Small intestine (tissue), 7 donors: ENCODE measurements around the gene SCGB1D4. TPM values are rescaled to one million over a fixed set of nuclear protein-coding genes. Genes with fewer than 3 reads are reported as not detected.

ENCODE experiments used
- DNase-seq, 2 donors: peaks; one replicate each; pipeline versions ENCODE4 v3.0.0 to v3.0.0-alpha.2; 2013
- FAIRE-seq: peaks from 2 replicates; lab custom pipeline; 2012; peaks lifted over from hg19 to GRCh38; lab: Jason Lieb, UNC
- H3K27ac ChIP-seq, 3 donors: one replicate each; pipeline ENCODE4 v1.5.1; 2013; ENCODE audit warnings: low read length in 2 of 3, mild to moderate bottlenecking in 2 of 3, control low read depth in 1 of 3, inconsistent platforms in 1 of 3, low read depth in 1 of 3, moderate library complexity in 1 of 3
- H3K27me3 ChIP-seq, 3 donors: one replicate each; pipeline ENCODE4 v1.6.1; 2013; ENCODE audit warnings: low read length in 3 of 3, inconsistent platforms in 1 of 3; ENCODE audit not compliant: control insufficient read depth in 3 of 3, insufficient read depth in 3 of 3
- H3K36me3 ChIP-seq, 3 donors: one replicate each; pipeline ENCODE4 v1.6.1; 2013; ENCODE audit warnings: low read length in 3 of 3, inconsistent platforms in 1 of 3, low read depth in 1 of 3, mild to moderate bottlenecking in 1 of 3, moderate library complexity in 1 of 3; ENCODE audit not compliant: control insufficient read depth in 3 of 3, insufficient read depth in 2 of 3
- H3K4me1 ChIP-seq, 3 donors: one replicate each; pipeline ENCODE4 v1.6.1; 2013; ENCODE audit warnings: low read length in 2 of 3, inconsistent platforms in 1 of 3, low read depth in 1 of 3, mild to moderate bottlenecking in 1 of 3, moderate library complexity in 1 of 3; ENCODE audit not compliant: control insufficient read depth in 3 of 3, insufficient read depth in 2 of 3
- H3K4me3 ChIP-seq, 3 donors: one replicate each; pipeline ENCODE4 v1.5.1; 2013; ENCODE audit warnings: low read length in 3 of 3, control low read depth in 1 of 3, inconsistent platforms in 1 of 3, low read depth in 1 of 3, mild to moderate bottlenecking in 1 of 3, moderate library complexity in 1 of 3
- H3K9me3 ChIP-seq, 2 donors: one replicate each; pipeline ENCODE4 v1.6.1; 2013; ENCODE audit warnings: low read depth in 1 of 2, low read length in 1 of 2; ENCODE audit not compliant: control insufficient read depth in 2 of 2, insufficient read depth in 1 of 2
- WGBS, 3 donors: extraction: QIAGEN DNeasy Blood & Tissue Kit; methylation state at CpG; one replicate each; pipeline ENCODE4 v1.1.7; 2013; 5-methylcytosine and 5-hydroxymethylcytosine counted together
- polyA plus RNA-seq, 4 donors: library from polyadenylated mRNA; stranded (reverse) in 3 of 4; unstranded in 1 of 4; fragments of 200-250 nt in 3 of 4; fragments of 120-200 nt in 1 of 4; gene quantifications; one replicate each; pipeline versions ENCODE4 v1.2.1 to v1.2.3, GENCODE V29; 2013
- donor health status: healthy with polysubstance abuse.
- donor health status: control.
- donor health status: control.
- donor health status: Bipolar disorder and iron deficiency.
- donor health status: healthy.

Gene SCGB1D4
- polyA plus RNA-seq, 4 donors = not detected

- no peaks in the 10 kb centered on the region for H3K36me3 ChIP-seq
- FAIRE-seq (no peak), DNase-seq (no peak)
- no peaks in the 10 kb centered on the region for H3K4me1 ChIP-seq
- no peaks in the 10 kb centered on the region for H3K9me3 ChIP-seq
- H3K27ac ChIP-seq = no peak overlapping the region
- 71 to 84% (median 76%) methylated on average over 1 of the region's 1 CpG for WGBS, 3 donors
- H3K27me3 ChIP-seq = peaks cover 0 to 8% (median 2%) of the 10 kb centered on the region in 3 donors
- H3K4me3 ChIP-seq = no peak overlapping the region
Measured at GRCh38 chr11:62315431-62315830, 16.6 kb upstream of the SCGB1D4 start.

GRCh38 chr11:62309991-62310390 is 11.1 kb upstream of the SCGB1D4 start:
- DNase-seq (no peak), FAIRE-seq (no peak)
- WGBS, 3 donors = 45 to 51% (median 50%) methylated on average over 7 of the region's 7 CpGs
- Histone ChIP-seq H3K27me3 (peaks cover 0 to 12% (median 0%) of the 10 kb centered on the region in 3 donors), H3K27ac (no peak overlapping the region), H3K9me3 (no peaks in the 10 kb centered on the region), H3K36me3 (no peaks in the 10 kb centered on the region), H3K4me1 (no peaks in the 10 kb centered on the region), H3K4me3 (no peak overlapping the region)

- H3K9me3 ChIP-seq = no peaks in the 10 kb centered on the region
- H3K27me3 ChIP-seq = peaks cover 0 to 5% (median 0%) of the 10 kb centered on the region in 3 donors
- H3K27ac ChIP-seq = no peak overlapping the region
- H3K4me1 ChIP-seq = no peaks in the 10 kb centered on the region
- no peak for DNase-seq
- no peak overlapping the region for H3K4me3 ChIP-seq
- no peak for FAIRE-seq
- no peaks in the 10 kb centered on the region for H3K36me3 ChIP-seq
Measured at GRCh38 chr11:62307950-62308349, 9.1 kb upstream of the SCGB1D4 start.

- WGBS, 3 donors = 31 to 35% (median 33%) methylated on average over 6 of the region's 6 CpGs
- FAIRE-seq = no peak
Measured at GRCh38 chr11:62306227-62306626, 7.4 kb upstream of the SCGB1D4 start.

GRCh38 chr11:62295504-62295903 is 3.4 kb downstream of the SCGB1D4 start:
- WGBS, 3 donors = 48 to 59% (median 54%) methylated on average over 2 of the region's 2 CpGs

More at GRCh38 chr11:62306227-62306626, 7.4 kb upstream of the SCGB1D4 start:
- no peak for DNase-seq
- no peak overlapping the region for H3K27ac ChIP-seq
- H3K27me3 ChIP-seq = peaks cover 0 to 8% (median 0%) of the 10 kb centered on the region in 3 donors
- H3K4me3 ChIP-seq = no peak overlapping the region
- H3K36me3 ChIP-seq = no peaks in the 10 kb centered on the region
- H3K9me3 ChIP-seq = no peaks in the 10 kb centered on the region
- no peaks in the 10 kb centered on the region for H3K4me1 ChIP-seq

GRCh38 chr11:62280452-62280851 is 18.4 kb downstream of the SCGB1D4 start:
- no peak overlapping the region for H3K27ac ChIP-seq

More at GRCh38 chr11:62295504-62295903, 3.4 kb downstream of the SCGB1D4 start:
- H3K4me1 ChIP-seq = no peaks in the 10 kb centered on the region
- H3K27me3 ChIP-seq = peaks cover 0 to 10% (median 7%) of the 10 kb centered on the region in 3 donors
- no peak overlapping the region for H3K27ac ChIP-seq
- no peak overlapping the region for H3K4me3 ChIP-seq
- H3K36me3 ChIP-seq = no peaks in the 10 kb centered on the region
- DNase-seq = peak in 1 of 2 donors; percentile 36
- no peak for FAIRE-seq
- H3K9me3 ChIP-seq = no peaks in the 10 kb centered on the region

GRCh38 chr11:62273789-62274275 is 25.0 kb downstream of the SCGB1D4 start:
- Histone ChIP-seq H3K27ac (no peak overlapping the region), H3K4me1 (no peaks in the 10 kb centered on the region), H3K27me3 (peaks cover 0 to 7% (median 0%) of the 10 kb centered on the region in 3 donors), H3K36me3 (no peaks in the 10 kb centered on the region), H3K4me3 (no peak overlapping the region), H3K9me3 (no peaks in the 10 kb centered on the region)
- WGBS, 3 donors = 71 to 84% (median 83%) methylated on average over 7 of the region's 7 CpGs
- DNase-seq (no peak), FAIRE-seq (no peak)

More at GRCh38 chr11:62280452-62280851, 18.4 kb downstream of the SCGB1D4 start:
- peaks cover 0 to 3% (median 0%) of the 10 kb centered on the region in 3 donors for H3K27me3 ChIP-seq
- no peaks in the 10 kb centered on the region for H3K9me3 ChIP-seq
- FAIRE-seq (no peak), DNase-seq (no peak)
- no peak overlapping the region for H3K4me3 ChIP-seq
- no peaks in the 10 kb centered on the region for H3K36me3 ChIP-seq
- no peaks in the 10 kb centered on the region for H3K4me1 ChIP-seq

- Histone ChIP-seq H3K27ac (no peak overlapping the region), H3K4me1 (no peaks in the 10 kb centered on the region), H3K36me3 (no peaks in the 10 kb centered on the region), H3K4me3 (no peak overlapping the region), H3K9me3 (no peaks in the 10 kb centered on the region), H3K27me3 (peaks cover 0 to 7% (median 0%) of the 10 kb centered on the region in 3 donors)
- FAIRE-seq (no peak), DNase-seq (no peak)
- 73 to 81% (median 76%) methylated on average over 5 of the region's 5 CpGs for WGBS, 3 donors
Measured at GRCh38 chr11:62273284-62273683, 25.6 kb downstream of the SCGB1D4 start.
